HL-60/S4 treated with phorbol 12-myristate 13-acetate at 8.2 ng/mL for 4 days and 3 days (cell line): ENCODE results near the gene MTHFD1L.

Experiments
- in situ Hi-C: fragments of 300-500 bp; cut with MboI; formaldehyde crosslinking; loops from 2 replicates; pipeline ENCODE4 v1.15.0; 2022; ENCODE audit warnings: low sequenced_read_pairs

MTHFD1L gene

DNA sequence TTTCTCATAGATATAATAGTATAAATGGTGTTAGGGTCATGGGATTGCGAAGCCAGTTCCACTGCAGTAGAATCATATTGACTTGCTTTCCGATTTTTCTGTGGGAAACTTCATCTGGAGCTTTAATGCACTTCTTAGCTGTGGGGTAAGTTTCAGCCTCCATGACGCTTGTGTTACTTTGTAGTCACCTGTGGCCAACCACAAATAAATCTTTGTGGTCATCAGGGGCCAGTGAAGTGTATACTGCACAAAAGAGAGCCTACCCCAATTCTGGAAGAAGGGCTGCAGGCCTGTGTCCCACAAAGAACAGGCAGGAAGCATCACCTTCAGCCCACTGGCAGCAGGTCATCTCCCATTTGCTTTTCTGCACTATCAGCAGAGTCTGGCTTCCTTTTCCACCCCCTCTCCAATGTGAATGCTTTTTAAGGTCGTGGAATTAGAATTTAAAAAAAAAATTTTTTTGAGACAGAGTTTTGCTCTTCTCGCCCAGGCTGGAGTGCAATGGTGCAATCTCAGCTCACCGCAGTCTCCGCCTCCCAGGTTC, 32.0 kb downstream of the MTHFD1L start:
- in situ Hi-C loops: loop anchor here (10.0 kb wide), 1 partner anchor 427 kb away; no protein-coding TSS in a partner anchor

DNA sequence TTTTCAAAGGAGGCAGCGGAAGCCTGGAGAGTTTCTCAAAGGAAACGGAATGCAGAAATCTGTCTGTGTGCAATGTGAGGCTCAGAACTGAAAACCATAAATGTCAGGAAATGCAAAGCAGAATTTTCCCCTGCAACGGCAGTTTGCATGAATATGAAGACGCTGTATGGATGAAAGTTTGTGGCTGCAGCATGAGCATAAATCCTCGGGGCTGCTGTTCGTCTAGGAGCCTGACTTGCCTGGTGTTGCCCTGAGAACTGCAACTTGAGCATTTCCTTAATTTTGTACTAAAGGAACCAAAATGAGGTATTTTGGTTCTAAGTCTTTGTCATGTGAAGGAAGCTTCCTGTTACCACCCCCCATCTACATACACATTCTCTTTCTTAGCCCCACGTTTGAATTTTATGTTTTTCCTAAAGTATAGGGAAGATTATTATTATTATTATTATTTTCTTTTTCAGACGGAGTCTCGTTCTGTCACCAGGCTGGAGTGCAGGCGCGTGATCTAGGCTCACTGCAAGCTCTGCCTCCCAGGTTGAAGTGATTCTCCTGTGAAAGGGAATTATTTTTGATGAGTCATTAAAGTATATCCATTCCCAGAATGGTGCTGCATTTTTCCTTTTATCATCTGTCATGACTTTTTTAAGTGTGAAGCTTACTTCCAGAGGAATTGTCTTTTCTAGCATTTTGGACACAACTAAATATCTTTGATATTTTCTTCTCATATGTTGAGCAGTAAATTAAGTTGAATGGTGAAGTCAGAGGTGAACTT, 33.1 kb downstream of the MTHFD1L start:
- in situ Hi-C loops: loop anchor here (10.0 kb wide), 1 partner anchor 426 kb away; no protein-coding TSS in a partner anchor

- in situ Hi-C loops: loop anchor here (10.0 kb wide), 1 partner anchor 426 kb away; no protein-coding TSS in a partner anchor
These were observed 33.7 kb downstream of the MTHFD1L start for GRCh38 chr6:150899231-150899630.

DNA sequence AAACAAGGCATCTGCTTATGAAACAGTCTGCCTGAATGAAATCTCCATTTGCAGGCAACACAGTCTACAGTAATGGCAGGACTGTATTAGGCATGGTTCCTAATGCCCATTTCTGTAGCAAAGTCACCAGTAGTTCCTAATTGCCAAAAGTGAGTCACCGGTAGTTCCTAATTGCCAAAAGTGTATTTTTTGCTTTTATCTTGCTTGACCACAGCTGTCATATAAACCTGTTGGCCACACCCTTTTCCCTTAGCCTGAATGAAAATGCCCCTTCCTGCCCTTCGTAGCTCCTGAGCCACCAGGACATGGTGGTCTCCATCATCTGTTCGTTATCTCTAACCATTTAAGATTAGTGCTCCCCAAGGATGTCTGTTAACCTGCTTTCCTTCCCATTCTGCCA, 34.5 kb downstream of the MTHFD1L start:
- in situ Hi-C loops: no loop called here

DNA sequence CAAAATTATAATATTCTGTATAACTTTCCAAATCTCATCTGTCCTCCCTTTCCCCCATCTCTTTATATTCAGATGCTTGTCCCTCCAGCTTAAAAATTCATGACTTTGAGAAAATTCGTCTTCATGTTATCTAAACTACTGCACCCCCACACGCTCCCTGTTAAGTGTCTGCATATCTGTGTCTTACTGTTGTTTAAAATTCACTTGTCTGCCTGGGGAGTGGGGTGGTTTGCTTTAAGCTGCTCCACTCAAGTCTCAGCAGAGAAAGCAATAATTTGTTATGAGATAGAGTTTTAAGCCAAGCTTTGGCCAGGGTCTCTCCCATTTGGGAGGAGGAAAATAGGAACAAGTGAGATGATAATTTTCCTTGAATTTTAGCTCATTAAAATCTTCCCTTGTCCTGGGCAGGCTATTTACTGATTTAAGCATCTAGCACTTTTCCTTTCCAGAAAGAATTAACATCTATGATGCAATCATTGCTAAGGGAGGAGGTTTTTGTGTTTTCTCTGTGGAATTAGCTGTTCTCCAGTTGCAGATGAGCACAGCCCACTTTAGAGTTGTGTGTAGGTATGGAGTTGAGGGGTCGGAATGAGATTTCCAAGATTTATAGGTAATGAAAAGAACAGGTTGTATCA, 36.8 kb downstream of the MTHFD1L start:
- in situ Hi-C loops: no loop called here

DNA sequence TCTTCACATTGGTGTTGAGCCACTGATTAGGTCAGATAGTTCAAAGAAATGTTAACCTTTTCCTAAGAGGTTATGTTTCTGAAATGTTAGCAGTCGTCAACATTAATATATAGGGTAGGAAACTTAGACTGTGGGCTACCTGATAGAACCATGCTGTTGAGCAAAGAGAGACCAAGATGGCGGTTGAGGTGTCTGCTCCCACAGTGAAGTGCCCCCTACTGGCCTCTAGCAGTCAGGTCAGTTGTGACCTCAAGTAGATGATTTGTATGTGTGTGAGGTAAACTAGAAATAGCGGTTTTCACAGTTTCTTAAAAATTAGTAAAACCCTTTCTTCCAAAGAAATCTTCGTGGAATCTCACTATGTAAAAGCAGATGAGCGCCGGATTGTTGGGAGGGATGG, 40.3 kb downstream of the MTHFD1L start:
- in situ Hi-C loops: no loop called here

- in situ Hi-C loops: no loop called here
These were observed 41.3 kb downstream of the MTHFD1L start for GRCh38 chr6:150906641-150907326.

DNA sequence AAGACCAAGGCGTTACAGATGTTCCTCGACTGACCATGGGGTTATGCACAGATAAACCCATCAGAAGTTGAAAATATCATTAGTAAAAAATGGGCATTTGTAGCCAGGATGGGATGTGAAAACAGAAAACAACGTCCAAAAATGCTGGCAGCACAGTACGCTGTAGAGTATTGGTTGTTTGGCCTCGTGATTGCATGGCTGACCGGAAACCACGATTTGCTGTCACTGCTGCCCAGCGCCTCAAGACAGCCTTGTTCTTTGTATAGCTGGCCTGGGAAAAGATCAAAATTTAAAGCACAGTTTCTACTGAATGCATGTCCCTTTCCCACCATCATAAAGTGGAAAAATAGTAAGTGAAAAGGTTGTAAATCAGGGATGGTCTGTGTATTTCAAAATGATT, 41.9 kb downstream of the MTHFD1L start:
- in situ Hi-C loops: no loop called here

GRCh38 chr6:150908901-150909300, 43.4 kb downstream of the MTHFD1L start:
- in situ Hi-C loops: no loop called here

- in situ Hi-C loops: no loop called here
These were observed 45.1 kb downstream of the MTHFD1L start for GRCh38 chr6:150910561-150910960.

- in situ Hi-C loops: no loop called here
These were observed 48.9 kb downstream of the MTHFD1L start for GRCh38 chr6:150914372-150914771.

- in situ Hi-C loops: no loop called here
These were observed 49.8 kb downstream of the MTHFD1L start for GRCh38 chr6:150915131-150915879.

DNA sequence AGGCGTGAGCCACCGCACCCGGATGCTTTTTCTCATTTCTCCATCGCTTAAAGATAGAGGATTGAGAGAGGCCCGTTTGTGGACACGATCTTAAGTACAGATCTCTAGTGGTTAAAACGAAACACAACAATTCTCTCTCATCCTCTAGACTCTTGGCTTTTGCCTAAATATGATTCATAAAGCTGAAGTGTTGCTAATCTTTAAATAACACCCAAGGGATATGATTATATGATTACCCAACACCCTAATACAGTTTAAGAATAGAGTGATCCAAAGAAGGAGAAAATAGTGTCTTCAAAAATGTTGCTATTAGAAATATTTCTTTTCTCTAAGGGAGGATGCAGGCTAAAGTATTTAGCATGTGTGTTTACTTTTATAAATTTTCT, 50.4 kb downstream of the MTHFD1L start:
- in situ Hi-C loops: no loop called here

DNA sequence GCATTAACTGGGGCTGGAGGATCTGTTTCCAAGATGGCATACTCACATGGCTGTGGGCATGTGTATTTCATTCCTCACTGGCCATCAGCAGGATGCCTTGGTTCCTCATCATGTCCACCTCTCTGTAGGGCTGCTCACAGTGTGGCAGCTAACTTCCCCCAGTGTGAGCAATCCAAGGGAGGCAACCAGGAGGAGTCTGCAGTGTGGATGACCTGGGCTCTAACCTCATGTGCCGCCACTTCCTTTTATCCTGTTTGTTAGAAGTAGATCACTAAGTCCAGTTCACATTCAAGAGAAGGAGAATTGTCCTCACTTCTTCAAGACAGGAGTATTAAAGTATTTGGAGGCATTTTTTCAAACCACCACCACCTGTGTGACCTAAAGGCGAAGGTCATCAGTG, 54.4 kb downstream of the MTHFD1L start:
- in situ Hi-C loops: no loop called here

- in situ Hi-C loops: no loop called here
These were observed 56.6 kb downstream of the MTHFD1L start for GRCh38 chr6:150922137-150922536.

DNA sequence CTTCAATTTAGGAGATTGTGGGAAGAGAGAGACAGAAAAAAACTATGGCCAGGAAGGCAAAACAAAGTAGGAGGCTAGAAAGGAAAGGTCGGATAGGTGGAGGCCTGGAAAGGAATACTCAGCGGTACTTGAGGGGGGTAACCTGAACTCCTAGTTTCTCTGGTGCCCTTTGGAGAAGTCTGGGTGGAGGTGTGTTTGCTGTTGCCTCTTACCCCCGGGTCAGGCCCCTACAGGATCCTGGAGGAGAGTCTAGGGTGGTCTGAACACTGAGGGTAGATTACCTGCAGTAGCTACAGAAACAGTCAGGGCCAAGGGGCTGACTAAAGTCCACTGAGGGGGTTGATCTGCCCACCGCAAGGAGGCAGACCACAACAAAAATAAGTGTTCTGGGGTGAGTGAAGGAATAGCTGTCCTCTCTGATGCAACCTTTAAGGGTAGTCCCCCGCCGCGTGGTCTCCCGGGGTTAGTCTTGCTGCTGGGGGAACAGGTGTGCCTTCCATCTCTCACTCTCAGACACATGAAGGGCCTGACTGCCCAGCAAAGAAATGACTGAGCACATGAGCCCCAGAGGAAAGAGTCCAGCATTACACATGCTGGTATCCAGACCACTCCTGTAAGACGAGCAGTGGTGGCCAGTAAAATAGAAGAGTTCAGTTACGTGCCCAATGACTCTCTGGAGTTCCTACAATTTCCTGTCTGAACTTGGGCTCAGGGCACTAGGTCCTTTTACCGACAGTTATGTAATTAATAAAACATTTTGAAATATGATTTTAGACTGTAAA, 59.5 kb downstream of the MTHFD1L start:
- in situ Hi-C loops: no loop called here

DNA sequence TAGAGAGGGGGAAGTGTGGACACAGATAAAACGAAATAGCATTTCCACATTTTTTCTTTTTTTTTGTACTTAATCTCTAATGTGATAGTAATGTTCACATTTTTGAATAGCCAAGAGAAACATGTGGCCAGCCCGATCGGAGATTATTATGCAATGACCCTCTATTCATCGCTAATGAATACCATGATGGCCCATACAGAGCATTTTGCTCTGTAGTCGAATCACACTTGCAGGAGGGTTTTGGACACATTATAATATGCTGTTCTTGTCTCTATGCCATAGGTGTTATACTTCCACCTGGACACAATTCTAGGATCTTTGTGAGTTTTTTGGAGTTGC, 60.1 kb downstream of the MTHFD1L start:
- in situ Hi-C loops: no loop called here

- in situ Hi-C loops: no loop called here
These were observed 60.5 kb downstream of the MTHFD1L start for GRCh38 chr6:150925976-150926375.

DNA sequence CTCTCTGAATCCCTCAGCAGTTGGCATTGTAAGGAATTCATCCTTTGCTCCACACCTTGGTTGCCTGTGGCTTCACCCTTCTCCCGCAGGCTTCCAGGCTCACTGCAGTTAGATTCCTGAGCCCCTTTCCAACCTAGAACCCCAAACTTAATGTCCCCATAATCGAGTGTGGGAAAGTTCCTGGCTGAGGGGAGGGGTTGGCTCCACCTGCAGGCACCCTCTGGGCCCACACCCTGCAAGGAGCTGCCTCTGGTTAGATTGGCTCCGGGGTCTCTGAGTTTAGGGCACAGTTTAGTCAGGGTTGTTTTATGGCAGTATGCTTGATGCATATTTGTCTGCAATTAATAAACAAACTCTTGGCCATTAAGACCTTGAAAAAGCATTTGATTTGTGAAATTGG, 63.4 kb downstream of the MTHFD1L start:
- in situ Hi-C loops: no loop called here

DNA sequence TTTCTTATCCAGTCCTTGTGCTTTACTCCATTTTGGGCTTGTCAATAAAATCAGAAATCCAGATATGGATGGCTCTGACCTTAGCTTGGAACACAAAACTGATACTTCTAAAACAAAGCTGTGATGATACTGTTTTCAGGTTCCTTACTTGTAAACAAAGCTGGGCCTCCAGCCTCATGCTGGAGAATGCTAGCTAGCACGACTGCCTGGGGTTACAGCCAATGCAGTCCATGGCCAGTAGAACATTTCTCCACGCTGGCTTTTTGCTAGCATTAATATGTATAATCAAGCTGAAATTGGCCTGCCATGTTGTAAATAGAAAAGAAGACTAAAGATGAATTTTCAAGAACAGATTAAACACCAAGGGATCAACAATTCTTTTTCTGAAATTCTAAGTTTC, 63.9 kb downstream of the MTHFD1L start:
- in situ Hi-C loops: no loop called here
